Activated CD8-positive, alpha-beta memory T cell treated with anti-CD3 and anti-CD28 coated beads for 24 hours (primary cell): ENCODE results near the gene ACOT13.
"Not testable (repeated sequence)": the region's sequence is repeated elsewhere in the genome, so short reads cannot be mapped to it uniquely, and the experiment has no call there.

Source experiments
- DNase-seq: peaks from one replicate; pipeline ENCODE4 v3.0.0-alpha.2; 2020

ACOT13 gene

GRCh38 chr6:24663189-24663588, 3.7 kb upstream of the ACOT13 start:
- no peak for DNase-seq

GRCh38 chr6:24664046-24664987, 2.6 kb upstream of the ACOT13 start:
- no peak for DNase-seq

- no peak for DNase-seq
Observed at GRCh38 chr6:24666097-24666640, 708 bp upstream of the ACOT13 start.

GRCh38 chr6:24667378-24667803, 514 bp downstream of the ACOT13 start:
- DNase-seq, result no peak

- not testable (repeated sequence) for DNase-seq
Observed at GRCh38 chr6:24668066-24668996, 1.5 kb downstream of the ACOT13 start.

- DNase-seq, result no peak
Observed at GRCh38 chr6:24668997-24669361, 2.1 kb downstream of the ACOT13 start.

GRCh38 chr6:24670492-24670891, 3.6 kb downstream of the ACOT13 start:
- not testable (repeated sequence) for DNase-seq

- not testable (repeated sequence) for DNase-seq
Observed at GRCh38 chr6:24671077-24671476, 4.2 kb downstream of the ACOT13 start.

- no peak for DNase-seq
Observed at GRCh38 chr6:24672620-24673182, 5.8 kb downstream of the ACOT13 start.

GRCh38 chr6:24673625-24674024, 6.7 kb downstream of the ACOT13 start:
- DNase-seq, result no peak

GRCh38 chr6:24678792-24679352, 12.0 kb downstream of the ACOT13 start:
- not testable (repeated sequence) for DNase-seq

GRCh38 chr6:24680582-24680981, 13.7 kb downstream of the ACOT13 start:
- no peak for DNase-seq

GRCh38 chr6:24683297-24684296, 16.7 kb downstream of the ACOT13 start:
- no peak for DNase-seq

GRCh38 chr6:24686408-24686807, 19.5 kb downstream of the ACOT13 start:
- no peak for DNase-seq

- no peak for DNase-seq
Observed at GRCh38 chr6:24686946-24687345, 20.1 kb downstream of the ACOT13 start.

- DNase-seq, result no peak
Observed at GRCh38 chr6:24689964-24690363, 23.1 kb downstream of the ACOT13 start.

GRCh38 chr6:24690593-24690992, 23.7 kb downstream of the ACOT13 start:
- no peak for DNase-seq

GRCh38 chr6:24691550-24691949, 24.7 kb downstream of the ACOT13 start:
- DNase-seq, result no peak

- DNase-seq, result no peak
Observed at GRCh38 chr6:24692003-24692402, 25.1 kb downstream of the ACOT13 start.

- no peak for DNase-seq
Observed at GRCh38 chr6:24692415-24692814, 25.5 kb downstream of the ACOT13 start.
